OCI-LY1 (cell line): ENCODE data around the gene CPM.

Source experiments
- H2AFZ ChIP-seq: fragments of 200-600 bp; sonication (generic), shearing (Covaris generic); 2 replicates; pipeline ENCODE4 v1.6.0; 2014; ENCODE audit warnings: antibody characterized with exemption, mild to moderate bottlenecking, low read length
- H3F3A ChIP-seq: fragments of 200-600 bp; sonication (generic), shearing (Covaris generic); 2 replicates; pipeline ENCODE4 v1.6.0; 2014; ENCODE audit warnings: mild to moderate bottlenecking, antibody characterized with exemption, low read length, moderate library complexity; ENCODE audit not compliant: insufficient read depth
- H3K27ac ChIP-seq: fragments of 200-600 bp; sonication (generic); 2 replicates; pipeline ENCODE4 v1.5.1; 2014; ENCODE audit warnings: low read length, mixed run types, mild to moderate bottlenecking, low read depth; ENCODE audit not compliant: poor library complexity, severe bottlenecking
- H3K27me3 ChIP-seq: fragments of 200-600 bp; sonication (generic); 2 replicates; pipeline ENCODE4 v1.6.0; 2014; ENCODE audit warnings: antibody characterized with exemption, mild to moderate bottlenecking, low read length, moderate library complexity; ENCODE audit not compliant: insufficient read depth
- H3K36me3 ChIP-seq: fragments of 200-600 bp; sonication (generic); 2 replicates; pipeline ENCODE4 v1.6.1; 2014; ENCODE audit warnings: mild to moderate bottlenecking, antibody characterized with exemption, low read length, moderate library complexity, mixed read lengths; ENCODE audit not compliant: insufficient read depth
- H3K4me1 ChIP-seq: fragments of 200-600 bp; sonication (generic); 2 replicates; pipeline ENCODE4 v1.5.1; 2014; ENCODE audit warnings: mild to moderate bottlenecking, low read length, moderate library complexity; ENCODE audit not compliant: insufficient read depth, severe bottlenecking
- H3K4me2 ChIP-seq: fragments of 200-600 bp; sonication (generic), shearing (Covaris generic); 2 replicates; pipeline ENCODE4 v1.6.1; 2014; ENCODE audit warnings: low read length
- H3K4me3 ChIP-seq: fragments of 200-600 bp; sonication (generic); 2 replicates; pipeline ENCODE4 v1.5.1; 2014; ENCODE audit warnings: low read length, low read depth, mild to moderate bottlenecking, mixed read lengths; ENCODE audit not compliant: poor library complexity, severe bottlenecking
- H3K79me2 ChIP-seq: fragments of 200-600 bp; shearing (Covaris generic); 2 replicates; pipeline ENCODE4 v1.6.1; 2016; ENCODE audit warnings: mixed run types, low read length, mixed read lengths; ENCODE audit not compliant: insufficient read depth
- H3K9ac ChIP-seq: fragments of 200-600 bp; sonication (generic), shearing (Covaris generic); 2 replicates; pipeline ENCODE4 v1.6.1; 2014; ENCODE audit warnings: mild to moderate bottlenecking, low read length, mixed read lengths
- H3K9me2 ChIP-seq: fragments of 200-600 bp; sonication (generic), shearing (Covaris generic); 2 replicates; pipeline ENCODE4 v1.6.1; 2014; ENCODE audit warnings: low read depth, mild to moderate bottlenecking, low read length, mixed read lengths
- H3K9me3 ChIP-seq: fragments of 200-600 bp; shearing (Covaris generic); 2 replicates; pipeline ENCODE4 v1.6.1; 2014; ENCODE audit warnings: low read length, mixed read lengths
- H4K20me1 ChIP-seq: fragments of 200-600 bp; sonication (generic), shearing (Covaris generic); 2 replicates; pipeline ENCODE4 v1.6.0; 2016; ENCODE audit warnings: mild to moderate bottlenecking, low read length; ENCODE audit not compliant: insufficient read depth
- CTCF ChIP-seq: fragments of 200-600 bp; sonication (generic), shearing (Covaris generic); IDR thresholded peaks from 2 replicates; pipeline ENCODE4 v1.5.1; 2017; ENCODE audit warnings: mild to moderate bottlenecking, antibody characterized with exemption, low read length, moderate library complexity, mixed read lengths
- EZH2 ChIP-seq: fragments of 200-600 bp; sonication (generic), shearing (Covaris generic); IDR thresholded peaks from 2 replicates; pipeline ENCODE4 v1.8.0; 2017; ENCODE audit warnings: borderline replicate concordance, mixed run types, mild to moderate bottlenecking, antibody characterized with exemption, low read length, moderate library complexity, mixed read lengths

The CPM gene

DNA sequence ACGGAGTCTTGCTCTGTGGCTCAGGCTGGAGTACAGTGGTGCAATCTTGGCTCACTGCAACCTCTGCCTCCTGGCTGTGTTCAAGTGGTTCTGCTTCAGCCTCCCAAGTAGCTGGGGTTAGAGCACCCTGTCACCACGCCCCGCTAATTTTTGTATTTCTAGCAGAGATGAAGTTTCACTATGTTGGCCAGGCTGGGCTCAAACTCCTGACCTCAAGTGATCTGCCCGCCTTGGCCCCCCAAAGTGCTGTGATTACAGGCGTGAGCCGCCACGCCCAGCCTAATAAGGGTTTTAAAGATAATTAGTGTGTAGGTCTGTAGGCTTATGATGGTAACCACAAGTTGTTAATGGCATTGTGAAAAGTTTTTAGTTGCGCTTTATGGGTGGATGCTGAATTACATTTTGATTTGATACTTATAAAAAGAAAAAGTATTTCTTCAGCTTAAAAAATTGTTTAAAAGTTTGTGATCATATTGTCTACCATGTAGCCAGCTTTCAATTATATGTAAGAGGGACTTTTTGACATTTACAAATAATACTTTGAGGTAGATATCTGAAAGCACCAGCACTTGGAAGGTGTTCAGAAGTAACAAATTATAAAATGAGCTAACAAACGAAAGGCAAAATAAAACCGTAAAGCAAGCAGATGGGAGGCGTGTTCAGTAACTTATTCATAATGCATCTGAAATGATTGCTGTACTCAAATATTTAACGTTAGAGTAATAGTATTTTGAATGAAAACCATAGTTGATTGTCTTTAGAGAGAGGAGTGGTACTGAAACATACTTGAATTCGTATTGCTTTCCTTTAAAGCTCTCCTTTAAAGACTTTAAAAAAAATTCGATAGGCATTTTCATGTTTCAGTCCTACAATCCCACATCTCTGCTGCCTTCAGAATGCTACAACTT is 87.9 kb downstream of the CPM start:
- Histone ChIP-seq H2AFZ (no peak overlapping the region), H3K9me3 (no peaks in the 10 kb centered on the region), H3K4me2 (no peak overlapping the region), H3K4me1 (no peaks in the 10 kb centered on the region), H4K20me1 (no peaks in the 10 kb centered on the region), H3F3A (peaks cover 38% of the 10 kb centered on the region; the same call in 1 of the 2 replicates), H3K27ac (no peak overlapping the region), H3K9ac (no peak overlapping the region), H3K27me3 (no peaks in the 10 kb centered on the region), H3K36me3 (peaks cover 43% of the 10 kb centered on the region), H3K9me2 (no peaks in the 10 kb centered on the region), H3K79me2 (no peaks in the 10 kb centered on the region), H3K4me3 (no peak overlapping the region)
- no peak for TF ChIP-seq EZH2
- no peak for TF ChIP-seq CTCF

DNA sequence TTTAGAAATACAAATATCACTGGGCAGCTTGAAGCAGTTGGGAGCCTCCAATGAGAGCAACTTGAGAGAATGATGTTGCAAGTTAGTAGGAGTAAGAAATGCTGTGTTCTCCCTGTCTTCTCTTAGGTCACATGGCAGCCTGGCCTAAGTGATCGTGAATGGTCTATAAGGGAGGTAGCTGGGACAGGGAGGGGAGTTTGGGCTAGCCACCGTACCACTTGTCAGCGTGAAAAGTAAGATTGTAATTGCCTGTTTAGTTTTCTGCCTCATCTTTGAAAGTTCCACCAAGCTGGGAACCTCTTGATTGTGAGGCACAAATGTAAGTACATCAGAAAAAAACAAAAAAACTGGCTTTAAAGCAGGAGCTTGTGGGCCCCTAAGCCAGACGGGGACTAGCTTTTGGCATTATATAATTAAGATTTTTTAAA is 88.6 kb downstream of the CPM start:
- no peak overlapping the region for H3K4me2 ChIP-seq
- TF ChIP-seq CTCF (no peak), EZH2 (no peak)
- no peaks in the 10 kb centered on the region for H3K9me2 ChIP-seq
- peaks cover 38% of the 10 kb centered on the region; the same call in 1 of the 2 replicates for H3F3A ChIP-seq
- H3K27me3 ChIP-seq, result no peaks in the 10 kb centered on the region
- no peak overlapping the region for H2AFZ ChIP-seq
- no peaks in the 10 kb centered on the region for H4K20me1 ChIP-seq
- H3K9ac ChIP-seq, result no peak overlapping the region
- no peaks in the 10 kb centered on the region for H3K4me1 ChIP-seq
- no peak overlapping the region for H3K27ac ChIP-seq
- no peaks in the 10 kb centered on the region for H3K9me3 ChIP-seq
- H3K4me3 ChIP-seq, result no peak overlapping the region
- no peaks in the 10 kb centered on the region for H3K79me2 ChIP-seq
- peaks cover 50% of the 10 kb centered on the region for H3K36me3 ChIP-seq

DNA sequence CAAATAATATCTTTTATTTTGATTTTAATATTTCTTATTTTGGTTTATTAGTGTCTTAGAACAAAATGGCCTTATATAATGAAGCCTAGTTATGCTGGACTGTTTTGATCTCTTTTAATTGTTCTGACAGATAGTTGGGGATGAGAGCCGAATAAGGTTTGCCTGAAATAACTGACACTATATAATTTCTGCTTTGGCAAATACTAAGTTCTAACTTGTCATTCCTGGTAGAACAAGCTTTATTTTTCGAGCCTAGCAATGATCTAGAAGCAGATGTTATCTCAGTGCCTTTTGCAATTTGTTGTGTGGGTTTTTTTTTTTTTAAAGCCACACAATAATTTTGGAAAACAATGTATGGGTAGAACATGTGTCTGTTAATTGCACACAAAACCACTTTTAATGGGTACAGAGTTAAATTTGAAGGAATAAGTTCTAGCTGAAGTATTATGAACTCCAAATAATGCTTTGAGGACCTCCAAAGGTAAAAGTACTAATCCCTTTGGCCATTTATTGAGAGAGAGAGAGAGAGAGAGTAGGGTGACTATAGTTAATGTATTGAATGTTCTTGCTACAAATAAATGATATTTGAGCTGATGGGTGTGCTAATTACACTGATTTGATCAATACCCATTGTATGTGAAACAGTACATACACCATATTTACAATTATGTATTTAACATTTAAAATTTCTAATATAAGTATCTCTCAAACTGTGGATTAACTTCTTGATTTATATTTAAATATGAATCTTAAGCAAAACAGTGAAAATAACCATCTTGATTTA is 90.0 kb downstream of the CPM start:
- Histone ChIP-seq H3K4me3 (no peak overlapping the region), H3K79me2 (no peaks in the 10 kb centered on the region), H3K9ac (no peak overlapping the region), H3K4me1 (no peaks in the 10 kb centered on the region), H2AFZ (no peak overlapping the region), H3K27me3 (no peaks in the 10 kb centered on the region), H3K9me3 (no peaks in the 10 kb centered on the region), H4K20me1 (no peaks in the 10 kb centered on the region), H3K4me2 (no peak overlapping the region), H3K27ac (no peak overlapping the region), H3K36me3 (peaks cover 64% of the 10 kb centered on the region), H3K9me2 (no peaks in the 10 kb centered on the region), H3F3A (peaks cover 33% of the 10 kb centered on the region; the same call in 1 of the 2 replicates)
- TF ChIP-seq EZH2, result no peak
- no peak for TF ChIP-seq CTCF
